ENCODE results near the gene FLCN.

DNA sequence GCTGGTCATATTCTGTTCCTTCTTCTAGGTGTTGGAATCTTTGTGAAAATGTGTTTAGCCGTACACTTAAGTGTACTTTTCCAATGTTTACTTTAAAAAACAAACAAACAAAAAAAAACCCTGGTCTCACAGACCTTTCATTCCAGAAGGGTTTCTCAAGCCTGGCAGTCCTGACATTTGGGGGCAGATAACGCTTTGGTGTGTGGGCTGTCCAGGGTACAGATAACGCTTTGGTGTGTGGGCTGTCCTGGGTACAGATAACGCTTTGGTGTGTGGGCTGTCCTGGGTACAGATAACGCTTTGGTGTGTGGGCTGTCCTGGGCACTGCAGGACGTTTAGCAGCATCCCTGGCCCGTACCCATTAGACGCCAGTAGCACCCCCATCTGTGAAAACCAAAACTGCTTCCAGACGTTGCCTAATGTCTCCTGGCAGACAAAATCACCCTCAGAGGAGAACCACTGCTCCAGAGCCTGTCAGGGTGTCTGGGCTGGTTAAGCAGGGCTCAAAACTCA is 15.2 kb upstream of the FLCN start:
- TF ChIP-seq, protein P1, sequence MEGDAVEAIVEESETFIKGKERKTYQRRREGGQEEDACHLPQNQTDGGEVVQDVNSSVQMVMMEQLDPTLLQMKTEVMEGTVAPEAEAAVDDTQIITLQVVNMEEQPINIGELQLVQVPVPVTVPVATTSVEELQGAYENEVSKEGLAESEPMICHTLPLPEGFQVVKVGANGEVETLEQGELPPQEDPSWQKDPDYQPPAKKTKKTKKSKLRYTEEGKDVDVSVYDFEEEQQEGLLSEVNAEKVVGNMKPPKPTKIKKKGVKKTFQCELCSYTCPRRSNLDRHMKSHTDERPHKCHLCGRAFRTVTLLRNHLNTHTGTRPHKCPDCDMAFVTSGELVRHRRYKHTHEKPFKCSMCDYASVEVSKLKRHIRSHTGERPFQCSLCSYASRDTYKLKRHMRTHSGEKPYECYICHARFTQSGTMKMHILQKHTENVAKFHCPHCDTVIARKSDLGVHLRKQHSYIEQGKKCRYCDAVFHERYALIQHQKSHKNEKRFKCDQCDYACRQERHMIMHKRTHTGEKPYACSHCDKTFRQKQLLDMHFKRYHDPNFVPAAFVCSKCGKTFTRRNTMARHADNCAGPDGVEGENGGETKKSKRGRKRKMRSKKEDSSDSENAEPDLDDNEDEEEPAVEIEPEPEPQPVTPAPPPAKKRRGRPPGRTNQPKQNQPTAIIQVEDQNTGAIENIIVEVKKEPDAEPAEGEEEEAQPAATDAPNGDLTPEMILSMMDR (conservative IDR thresholded peaks at IDR 0.05 in 1 of 2, IDR thresholded peaks at IDR 0.05 in 1 of 2; ENCODE audit: low read depth in 1 of 2, low read length in 2 of 2), result no peak
- TF ChIP-seq EZH2 (IDR thresholded peaks at IDR 0.05; ENCODE audit: low read length, missing control alignments), result no peak
